Osteocyte (in vitro differentiated cells): ENCODE results near the gene LTN1. TPM values are rescaled to one million over a fixed set of nuclear protein-coding genes. Genes with fewer than 3 reads are reported as not detected.
A peak's percentile ranks its signal among the peaks of the same experiment; 100 is the strongest.
"Not testable (repeated sequence)": the region's sequence is repeated elsewhere in the genome, so short reads cannot be mapped to it uniquely, and the experiment has no call there.

Experiments
- DNase-seq: peaks from one replicate; pipeline ENCODE4 v3.0.0; 2021; ENCODE audit warnings: mixed read lengths; ENCODE audit not compliant: unreplicated experiment; ENCODE audit errors: extremely low spot score
- H3K27ac Mint-ChIP-seq: one replicate; pipeline ENCODE4 v1.8.0; 2021; ENCODE audit warnings: mild to moderate bottlenecking, mixed read lengths; ENCODE audit not compliant: unreplicated experiment
- H3K27me3 Mint-ChIP-seq: one replicate; pipeline ENCODE4 v1.8.0; 2021; ENCODE audit warnings: mixed read lengths; ENCODE audit not compliant: unreplicated experiment
- H3K36me3 Mint-ChIP-seq: one replicate; pipeline ENCODE4 v1.8.0; 2021; ENCODE audit warnings: mixed read lengths; ENCODE audit not compliant: unreplicated experiment
- H3K4me1 Mint-ChIP-seq: one replicate; pipeline ENCODE4 v1.8.0; 2021; ENCODE audit warnings: mixed read lengths; ENCODE audit not compliant: unreplicated experiment
- H3K4me3 Mint-ChIP-seq: one replicate; pipeline ENCODE4 v1.8.0; 2021; ENCODE audit warnings: mild to moderate bottlenecking, moderate library complexity, mixed read lengths; ENCODE audit not compliant: unreplicated experiment
- H3K9me3 Mint-ChIP-seq: one replicate; pipeline ENCODE4 v1.8.0; 2021; ENCODE audit warnings: mixed read lengths; ENCODE audit not compliant: unreplicated experiment
- total RNA-seq: library from RNA; stranded (reverse); gene quantifications from 2 replicates; pipeline ENCODE4 v1.2.1, GENCODE V29; 2021
- TF ChIP-seq, protein P1 (sequence below): fragments of 200-600 bp; sonication (generic); IDR thresholded peaks from 2 replicates; pipeline ENCODE4 v1.5.0; 2021; ENCODE audit warnings: antibody characterized with exemption, mild to moderate bottlenecking, moderate library complexity

The LTN1 gene
- total RNA-seq, 1 donor from 2014 or later = 25.6 TPM

DNA sequence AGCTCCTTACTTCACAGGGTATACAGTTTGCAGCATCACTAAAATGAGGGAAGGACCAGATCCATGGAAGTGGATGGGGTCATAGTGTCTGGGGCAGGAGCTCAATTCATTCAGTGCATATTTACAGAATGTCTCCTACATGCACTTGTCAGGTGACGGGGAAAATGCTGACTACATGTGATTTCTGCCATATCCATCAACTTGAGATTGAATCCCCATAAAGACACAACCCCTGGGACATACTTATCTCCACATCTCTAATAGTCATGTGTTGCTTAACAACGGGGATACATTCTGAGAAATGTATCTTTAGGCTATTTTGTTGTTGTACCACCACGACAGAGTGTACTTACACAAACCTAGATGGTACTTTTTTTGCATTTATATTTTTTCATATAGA, 14.5 kb upstream of the LTN1 start:
- peaks cover 4% of the 10 kb centered on the region for H3K36me3 Mint-ChIP-seq
- DNase-seq = no peak
- no peaks in the 10 kb centered on the region for H3K9me3 Mint-ChIP-seq
- H3K27ac Mint-ChIP-seq = no peak overlapping the region
- no peak overlapping the region for H3K4me3 Mint-ChIP-seq
- no peaks in the 10 kb centered on the region for H3K27me3 Mint-ChIP-seq
- peaks cover 25% of the 10 kb centered on the region for H3K4me1 Mint-ChIP-seq
- TF ChIP-seq, protein P1, sequence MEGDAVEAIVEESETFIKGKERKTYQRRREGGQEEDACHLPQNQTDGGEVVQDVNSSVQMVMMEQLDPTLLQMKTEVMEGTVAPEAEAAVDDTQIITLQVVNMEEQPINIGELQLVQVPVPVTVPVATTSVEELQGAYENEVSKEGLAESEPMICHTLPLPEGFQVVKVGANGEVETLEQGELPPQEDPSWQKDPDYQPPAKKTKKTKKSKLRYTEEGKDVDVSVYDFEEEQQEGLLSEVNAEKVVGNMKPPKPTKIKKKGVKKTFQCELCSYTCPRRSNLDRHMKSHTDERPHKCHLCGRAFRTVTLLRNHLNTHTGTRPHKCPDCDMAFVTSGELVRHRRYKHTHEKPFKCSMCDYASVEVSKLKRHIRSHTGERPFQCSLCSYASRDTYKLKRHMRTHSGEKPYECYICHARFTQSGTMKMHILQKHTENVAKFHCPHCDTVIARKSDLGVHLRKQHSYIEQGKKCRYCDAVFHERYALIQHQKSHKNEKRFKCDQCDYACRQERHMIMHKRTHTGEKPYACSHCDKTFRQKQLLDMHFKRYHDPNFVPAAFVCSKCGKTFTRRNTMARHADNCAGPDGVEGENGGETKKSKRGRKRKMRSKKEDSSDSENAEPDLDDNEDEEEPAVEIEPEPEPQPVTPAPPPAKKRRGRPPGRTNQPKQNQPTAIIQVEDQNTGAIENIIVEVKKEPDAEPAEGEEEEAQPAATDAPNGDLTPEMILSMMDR = no peak

DNA sequence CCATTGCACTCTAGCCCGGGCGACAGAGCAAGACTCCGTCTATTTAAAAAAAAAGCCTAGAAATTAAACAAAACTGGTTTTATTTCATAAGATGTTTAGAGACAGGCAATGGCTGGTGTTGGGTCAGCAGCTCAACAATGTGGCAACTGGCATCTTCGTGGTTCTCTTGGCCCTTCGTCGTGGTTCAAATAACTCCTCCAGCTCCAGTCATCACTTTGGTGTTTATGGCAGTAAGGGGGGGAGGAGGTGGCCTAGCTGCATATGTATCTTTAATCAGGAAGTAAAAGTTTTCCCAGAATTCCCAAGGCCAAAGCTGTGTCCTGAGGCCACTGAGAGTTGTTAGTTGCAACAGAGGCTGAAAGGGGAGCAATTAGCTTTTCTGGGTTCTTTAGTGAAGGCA, 13.0 kb upstream of the LTN1 start:
- Mint-ChIP-seq H3K4me3 (no peak overlapping the region), H3K27me3 (no peaks in the 10 kb centered on the region), H3K9me3 (no peaks in the 10 kb centered on the region), H3K36me3 (peaks cover 4% of the 10 kb centered on the region), H3K27ac (no peak overlapping the region), H3K4me1 (peaks cover 25% of the 10 kb centered on the region)
- no peak for DNase-seq
- TF ChIP-seq, protein P1 = no peak

DNA sequence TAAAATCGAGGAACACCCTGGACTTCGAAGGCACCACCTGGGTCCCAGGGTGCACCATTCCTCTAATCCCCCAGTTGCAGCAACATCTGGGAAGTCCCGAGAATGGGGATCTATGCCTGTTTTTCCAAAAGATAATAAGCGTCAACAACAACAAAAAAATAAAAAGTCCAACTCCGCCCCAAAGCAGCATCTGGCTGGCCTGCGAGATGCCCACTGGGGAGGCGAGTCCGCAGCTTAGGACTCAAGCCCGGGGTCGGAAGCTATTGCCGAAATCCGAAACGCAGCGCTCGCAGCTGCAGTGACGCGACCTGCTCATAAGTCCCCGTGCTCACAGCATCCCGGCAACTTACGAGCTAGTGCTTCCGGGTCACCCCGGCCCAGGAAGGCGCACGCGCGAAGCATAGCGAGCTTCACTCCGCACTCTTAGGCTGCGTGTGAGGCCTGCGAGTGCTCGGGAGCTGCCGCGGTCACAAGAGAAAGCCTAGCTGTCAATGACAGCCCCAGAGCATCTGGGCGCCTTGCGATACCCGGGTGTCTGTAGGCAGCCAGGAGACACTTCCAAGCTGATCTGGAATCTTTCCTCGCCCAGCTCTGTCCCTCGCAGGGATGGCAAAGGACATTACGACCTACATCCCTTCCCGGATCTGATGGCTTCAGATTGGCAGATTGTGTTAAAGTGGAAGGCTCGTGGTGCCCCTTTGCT, 9.9 kb upstream of the LTN1 start:
- peaks cover 15% of the 10 kb centered on the region for H3K4me1 Mint-ChIP-seq
- peak overlapping the region; percentile 97 for H3K27ac Mint-ChIP-seq
- peaks cover 4% of the 10 kb centered on the region for H3K36me3 Mint-ChIP-seq
- peak overlapping the region; percentile 86 for H3K4me3 Mint-ChIP-seq
- H3K27me3 Mint-ChIP-seq = no peaks in the 10 kb centered on the region
- no peaks in the 10 kb centered on the region for H3K9me3 Mint-ChIP-seq
- TF ChIP-seq, protein P1 = no peak
- peak; percentile 97 for DNase-seq

DNA sequence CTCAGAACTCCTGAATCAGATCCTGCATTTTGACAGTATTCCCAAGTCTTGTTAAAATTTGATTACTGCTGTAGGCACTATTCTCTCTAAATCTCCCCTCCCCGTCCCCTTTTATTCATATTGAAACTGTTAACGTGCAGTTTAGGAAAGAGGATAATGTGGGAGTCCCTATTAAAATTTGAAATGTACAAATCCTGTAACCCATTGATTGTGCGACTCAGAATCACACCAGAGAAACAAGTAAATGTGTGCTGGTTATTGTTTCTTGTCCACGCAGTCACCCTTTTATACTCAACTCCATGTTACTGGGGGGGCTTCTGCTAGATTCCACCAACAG, 584 bp upstream of the LTN1 start:
- Mint-ChIP-seq H3K36me3 (no peaks in the 10 kb centered on the region), H3K4me3 (peak overlapping the region; percentile 99), H3K4me1 (peaks cover 26% of the 10 kb centered on the region), H3K27ac (peak overlapping the region; percentile 98), H3K9me3 (no peaks in the 10 kb centered on the region), H3K27me3 (no peaks in the 10 kb centered on the region)
- DNase-seq = no peak
- TF ChIP-seq, protein P1 = no peak

DNA sequence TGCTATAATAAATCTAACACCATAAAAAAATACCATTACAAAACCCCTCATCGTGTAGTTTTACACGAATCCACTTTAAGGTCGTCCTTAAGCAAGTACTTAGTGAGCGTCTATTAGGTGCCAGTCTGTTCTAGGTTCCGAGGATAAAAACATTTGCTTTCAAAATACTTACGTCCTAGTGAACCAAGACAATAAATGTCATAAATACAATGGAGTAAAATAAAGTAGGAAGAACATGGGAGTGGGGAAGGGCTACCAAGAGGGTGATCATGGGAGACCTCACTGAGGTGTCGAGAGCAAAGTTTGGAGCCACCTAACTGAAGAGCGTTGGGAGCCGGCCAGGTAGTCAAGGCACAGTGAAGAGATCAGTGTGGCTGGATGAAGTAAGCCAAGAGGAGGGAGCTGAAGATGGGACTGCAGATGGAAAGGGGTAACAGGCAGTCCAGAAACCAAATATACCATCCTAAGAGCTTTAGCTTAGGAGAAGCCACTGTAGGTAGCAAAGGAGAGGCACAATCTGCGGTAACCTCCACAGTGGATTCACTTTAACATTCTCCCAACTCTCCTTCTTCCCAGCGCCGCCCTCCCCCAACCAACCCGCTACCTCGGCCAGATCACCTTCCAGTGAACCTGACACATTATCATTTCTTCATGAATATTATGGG, 684 bp downstream of the LTN1 start:
- peak overlapping the region; percentile 99 for H3K4me3 Mint-ChIP-seq
- peaks cover 26% of the 10 kb centered on the region for H3K4me1 Mint-ChIP-seq
- TF ChIP-seq, protein P1 = no peak
- H3K36me3 Mint-ChIP-seq = no peaks in the 10 kb centered on the region
- H3K9me3 Mint-ChIP-seq = no peaks in the 10 kb centered on the region
- no peak for DNase-seq
- no peaks in the 10 kb centered on the region for H3K27me3 Mint-ChIP-seq
- peak overlapping the region; percentile 98 for H3K27ac Mint-ChIP-seq

DNA sequence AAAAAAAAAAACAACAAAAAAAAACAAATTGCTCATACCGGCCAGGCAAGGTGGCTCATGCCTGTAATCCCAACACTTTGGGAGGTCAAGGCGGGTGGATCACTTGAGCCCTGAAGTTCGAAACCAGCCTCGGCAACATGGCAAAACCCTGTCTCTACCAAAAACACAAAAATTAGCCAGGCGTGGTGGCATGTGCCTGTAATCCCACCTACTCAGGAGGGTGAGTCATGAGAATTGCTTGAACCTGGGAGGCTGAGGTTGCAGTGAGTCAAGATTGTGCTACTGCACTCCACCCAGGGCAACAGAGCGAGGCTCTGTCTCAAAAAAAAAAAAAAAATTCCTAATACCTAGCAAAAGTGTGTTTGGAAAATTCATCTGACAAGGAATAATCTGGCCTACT, 4.5 kb downstream of the LTN1 start:
- H3K27ac Mint-ChIP-seq, DNase-seq, H3K9me3 Mint-ChIP-seq, H3K4me3 Mint-ChIP-seq, H3K27me3 Mint-ChIP-seq: not testable (repeated sequence)
- Mint-ChIP-seq H3K4me1 (peaks cover 23% of the 10 kb centered on the region), H3K36me3 (peaks cover 20% of the 10 kb centered on the region)
